Loucy (cell line): Measurements from ENCODE around the gene ADAMTS7.
"Not testable (repeated sequence)": the region's sequence is repeated elsewhere in the genome, so short reads cannot be mapped to it uniquely, and the experiment has no call there.

Experiments
- H2AFZ ChIP-seq: fragments of 200-600 bp; sonication (generic); 2 replicates; pipeline ENCODE4 v1.6.0; 2016; ENCODE audit warnings: antibody characterized with exemption, mild to moderate bottlenecking, low read length, moderate library complexity
- H3F3A ChIP-seq: fragments of 200-600 bp; 2 replicates; pipeline ENCODE4 v1.6.0; 2016; ENCODE audit warnings: antibody characterized with exemption, low read depth, mild to moderate bottlenecking
- H3K27me3 ChIP-seq: fragments of 200-600 bp; sonication (generic); 2 replicates; pipeline ENCODE4 v1.6.1; 2014; ENCODE audit warnings: low read length, mild to moderate bottlenecking; ENCODE audit not compliant: insufficient read depth, poor library complexity, severe bottlenecking
- H3K36me3 ChIP-seq: fragments of 200-600 bp; sonication (generic); 2 replicates; pipeline ENCODE4 v1.6.1; 2016; ENCODE audit warnings: low read length; ENCODE audit not compliant: insufficient read depth
- H3K4me1 ChIP-seq: fragments of 200-600 bp; sonication (generic); 2 replicates; pipeline ENCODE4 v1.5.1; 2014; ENCODE audit warnings: low read length, mild to moderate bottlenecking; ENCODE audit not compliant: insufficient read depth, poor library complexity, severe bottlenecking
- H3K4me2 ChIP-seq: fragments of 200-600 bp; sonication (generic); 2 replicates; pipeline ENCODE4 v1.6.0; 2014; ENCODE audit warnings: antibody characterized with exemption, low read length, low read depth, mild to moderate bottlenecking; ENCODE audit not compliant: poor library complexity, severe bottlenecking
- H3K4me3 ChIP-seq: fragments of 200-600 bp; sonication (generic); 2 replicates; pipeline ENCODE4 v1.5.1; 2014; ENCODE audit warnings: low read length, mild to moderate bottlenecking, mixed read lengths; ENCODE audit not compliant: poor library complexity, severe bottlenecking
- H3K79me2 ChIP-seq: fragments of 200-600 bp; sonication (generic); 2 replicates; pipeline ENCODE4 v1.6.1; 2014; ENCODE audit warnings: low read length; ENCODE audit not compliant: insufficient read depth
- H3K9ac ChIP-seq: fragments of 200-600 bp; sonication (generic); 2 replicates; pipeline ENCODE4 v1.6.0; 2014; ENCODE audit warnings: mild to moderate bottlenecking, low read depth, low read length, moderate library complexity; ENCODE audit not compliant: poor library complexity, severe bottlenecking
- H3K9me2 ChIP-seq: fragments of 200-600 bp; sonication (generic); replicated peaks from 2 replicates; pipeline ENCODE4 v1.6.1; 2016; ENCODE audit warnings: low read depth, low read length, mixed read lengths
- H3K9me3 ChIP-seq: fragments of 200-600 bp; sonication (generic); 2 replicates; pipeline ENCODE4 v1.6.1; 2014; ENCODE audit warnings: mild to moderate bottlenecking, antibody characterized with exemption, low read length, low read depth; ENCODE audit not compliant: insufficient read depth
- H4K20me1 ChIP-seq: fragments of 200-600 bp; sonication (generic); 2 replicates; pipeline ENCODE4 v1.6.0; 2014; ENCODE audit warnings: antibody characterized with exemption, low read length, mild to moderate bottlenecking; ENCODE audit not compliant: insufficient read depth, poor library complexity, severe bottlenecking
- EZH2phosphoT487 ChIP-seq: fragments of 200-600 bp; IDR thresholded peaks from 2 replicates; pipeline ENCODE4 v1.6.1; 2018; ENCODE audit warnings: antibody characterized with exemption, mild to moderate bottlenecking, moderate library complexity, borderline replicate concordance
- TF ChIP-seq, protein P1 (sequence below): fragments of 200-600 bp; sonication (generic); conservative IDR thresholded peaks from 2 replicates; pipeline ENCODE4 v1.5.1; 2014; ENCODE audit warnings: mild to moderate bottlenecking, antibody characterized with exemption, low read length

The ADAMTS7 gene

DNA sequence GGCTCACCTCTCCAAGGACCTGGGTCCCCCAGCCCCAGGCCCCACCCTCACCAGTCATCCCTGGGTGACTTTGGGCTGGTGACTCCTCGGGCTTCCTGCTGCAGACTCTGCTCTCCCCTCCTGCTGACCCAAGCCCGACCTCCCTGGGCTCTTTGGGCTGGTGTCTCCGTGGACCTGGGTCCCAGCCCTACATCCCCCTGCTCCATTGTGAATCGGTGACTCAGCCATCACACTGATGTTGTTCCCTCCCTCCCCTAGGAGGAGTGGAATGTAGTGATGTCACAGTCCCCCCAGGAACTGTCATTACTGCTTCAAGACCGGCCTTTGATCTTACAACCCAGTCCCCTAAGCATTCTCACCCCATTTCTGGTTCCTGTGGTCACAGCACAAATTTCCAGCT lies 83.7 kb downstream of the ADAMTS7 start:
- H3K4me1 ChIP-seq, result peaks cover 8% of the 10 kb centered on the region
- TF ChIP-seq, protein P1, sequence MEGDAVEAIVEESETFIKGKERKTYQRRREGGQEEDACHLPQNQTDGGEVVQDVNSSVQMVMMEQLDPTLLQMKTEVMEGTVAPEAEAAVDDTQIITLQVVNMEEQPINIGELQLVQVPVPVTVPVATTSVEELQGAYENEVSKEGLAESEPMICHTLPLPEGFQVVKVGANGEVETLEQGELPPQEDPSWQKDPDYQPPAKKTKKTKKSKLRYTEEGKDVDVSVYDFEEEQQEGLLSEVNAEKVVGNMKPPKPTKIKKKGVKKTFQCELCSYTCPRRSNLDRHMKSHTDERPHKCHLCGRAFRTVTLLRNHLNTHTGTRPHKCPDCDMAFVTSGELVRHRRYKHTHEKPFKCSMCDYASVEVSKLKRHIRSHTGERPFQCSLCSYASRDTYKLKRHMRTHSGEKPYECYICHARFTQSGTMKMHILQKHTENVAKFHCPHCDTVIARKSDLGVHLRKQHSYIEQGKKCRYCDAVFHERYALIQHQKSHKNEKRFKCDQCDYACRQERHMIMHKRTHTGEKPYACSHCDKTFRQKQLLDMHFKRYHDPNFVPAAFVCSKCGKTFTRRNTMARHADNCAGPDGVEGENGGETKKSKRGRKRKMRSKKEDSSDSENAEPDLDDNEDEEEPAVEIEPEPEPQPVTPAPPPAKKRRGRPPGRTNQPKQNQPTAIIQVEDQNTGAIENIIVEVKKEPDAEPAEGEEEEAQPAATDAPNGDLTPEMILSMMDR, result no peak
- TF ChIP-seq EZH2phosphoT487, result no peak
- peaks cover 3% of the 10 kb centered on the region; the same call in 1 of the 2 replicates for H3F3A ChIP-seq
- no peaks in the 10 kb centered on the region for H3K9me3 ChIP-seq
- no peaks in the 10 kb centered on the region for H3K36me3 ChIP-seq
- H3K9me2 ChIP-seq, result no peaks in the 10 kb centered on the region
- no peak overlapping the region for H2AFZ ChIP-seq
- no peaks in the 10 kb centered on the region for H4K20me1 ChIP-seq
- no peak overlapping the region for H3K4me3 ChIP-seq
- H3K4me2 ChIP-seq, result no peak overlapping the region
- no peaks in the 10 kb centered on the region for H3K79me2 ChIP-seq
- H3K27me3 ChIP-seq, result no peaks in the 10 kb centered on the region
- H3K9ac ChIP-seq, result no peak overlapping the region

DNA sequence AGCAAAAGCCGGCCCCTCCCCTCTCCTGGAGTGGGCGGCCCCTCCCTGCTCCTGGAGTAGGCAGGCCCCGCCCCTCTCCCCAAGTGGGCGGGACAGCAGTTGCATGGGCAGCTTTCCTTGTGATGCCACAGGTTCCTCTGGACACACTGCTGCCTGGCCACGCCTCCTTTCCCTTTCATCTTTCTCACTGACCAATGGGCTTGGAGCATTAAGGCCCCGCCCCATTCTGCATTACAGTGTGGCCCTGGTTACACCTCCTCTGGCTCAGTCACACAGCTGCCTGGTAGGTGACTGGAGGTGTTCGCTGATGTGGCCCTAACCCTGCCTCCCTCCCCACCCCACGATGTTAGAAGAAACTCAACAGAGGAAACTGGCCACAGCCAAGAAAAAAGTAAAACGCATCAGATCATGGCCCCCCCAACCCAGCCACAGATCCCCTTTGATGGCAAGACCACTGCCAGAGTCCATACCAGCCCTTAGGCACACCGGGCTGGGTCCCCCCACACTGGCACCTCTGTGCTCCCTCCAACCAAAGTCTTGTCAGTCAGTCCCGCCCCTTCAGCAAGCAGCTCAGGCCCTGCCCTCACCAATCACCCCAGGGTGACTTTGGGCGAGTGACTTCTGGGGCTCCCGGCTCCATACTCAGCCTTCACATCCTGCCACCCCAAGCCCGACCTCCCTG lies 84.3 kb downstream of the ADAMTS7 start:
- H3K9me3 ChIP-seq, result no peaks in the 10 kb centered on the region
- H3K9me2 ChIP-seq, result no peaks in the 10 kb centered on the region
- H3K4me2 ChIP-seq, result no peak overlapping the region
- H3K4me1 ChIP-seq, result peaks cover 8% of the 10 kb centered on the region
- no peak overlapping the region for H3K9ac ChIP-seq
- no peak overlapping the region for H2AFZ ChIP-seq
- peaks cover 3% of the 10 kb centered on the region; the same call in 1 of the 2 replicates for H3F3A ChIP-seq
- H4K20me1 ChIP-seq, result no peaks in the 10 kb centered on the region
- TF ChIP-seq EZH2phosphoT487, result no peak
- no peaks in the 10 kb centered on the region for H3K36me3 ChIP-seq
- H3K79me2 ChIP-seq, result no peaks in the 10 kb centered on the region
- H3K4me3 ChIP-seq, result no peak overlapping the region
- no peaks in the 10 kb centered on the region for H3K27me3 ChIP-seq

DNA sequence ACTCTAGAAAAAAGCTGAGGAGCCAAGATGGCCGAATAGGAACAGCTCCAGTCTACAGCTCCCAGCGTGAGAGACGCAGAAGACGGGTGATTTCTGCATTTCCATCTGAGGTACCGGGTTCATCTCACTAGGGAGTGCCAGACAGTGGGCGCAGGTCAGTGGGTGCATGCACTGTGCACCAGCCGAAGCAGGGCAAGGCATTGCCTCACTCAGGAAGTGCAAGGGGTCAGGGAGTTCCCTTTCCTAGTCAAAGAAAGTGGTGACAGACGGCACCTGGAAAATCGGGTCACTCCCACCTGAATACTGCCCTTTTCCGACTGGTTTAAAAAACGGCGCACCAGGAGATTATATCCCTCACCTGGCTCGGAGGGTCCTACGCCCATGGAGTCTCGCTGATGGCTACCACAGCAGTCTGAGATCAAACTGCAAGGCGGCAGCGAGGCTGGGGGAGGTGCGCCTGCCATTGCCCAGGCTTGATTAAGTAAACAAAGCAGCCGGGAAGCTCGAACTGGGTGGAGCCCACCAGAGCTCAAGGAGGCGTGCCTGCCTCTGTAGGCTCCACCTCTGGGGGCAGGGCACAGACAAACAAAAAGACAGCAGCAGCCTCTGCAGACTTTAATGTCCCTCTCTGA lies 91.3 kb downstream of the ADAMTS7 start:
- H4K20me1 ChIP-seq, H3K27me3 ChIP-seq, H3K36me3 ChIP-seq, H3F3A ChIP-seq, H3K79me2 ChIP-seq, H3K9ac ChIP-seq, H3K9me3 ChIP-seq, H3K4me3 ChIP-seq, H2AFZ ChIP-seq, H3K9me2 ChIP-seq, H3K4me2 ChIP-seq, H3K4me1 ChIP-seq: not testable (repeated sequence)

DNA sequence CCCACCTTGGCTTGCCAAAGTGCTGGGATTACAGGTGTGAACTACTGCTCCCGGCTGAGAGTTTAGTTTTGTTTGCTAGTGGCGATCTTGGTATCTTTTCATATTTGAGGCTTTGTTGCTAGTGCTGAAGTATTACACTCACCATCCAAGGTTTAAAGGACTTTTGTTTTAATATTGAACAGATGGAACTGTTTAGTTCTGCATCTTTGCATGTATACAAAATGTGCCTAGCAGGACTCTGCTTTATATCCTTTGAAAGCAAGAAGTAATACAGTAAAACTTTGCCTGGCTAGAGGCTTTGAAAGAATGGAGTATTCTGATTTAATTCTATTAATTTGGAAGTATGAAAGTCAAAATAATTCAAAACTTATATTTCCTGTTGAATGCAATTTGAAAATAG lies 92.4 kb downstream of the ADAMTS7 start:
- Histone ChIP-seq H3K79me2 (no peaks in the 10 kb centered on the region), H3K4me2 (no peak overlapping the region), H3K4me3 (no peak overlapping the region), H3F3A (no peaks in the 10 kb centered on the region), H2AFZ (no peak overlapping the region), H3K36me3 (no peaks in the 10 kb centered on the region), H3K4me1 (no peaks in the 10 kb centered on the region), H3K9ac (no peak overlapping the region), H3K27me3 (no peaks in the 10 kb centered on the region), H3K9me3 (no peaks in the 10 kb centered on the region), H3K9me2 (no peaks in the 10 kb centered on the region), H4K20me1 (no peaks in the 10 kb centered on the region)
- TF ChIP-seq, protein P1, result no peak
- no peak for TF ChIP-seq EZH2phosphoT487
